Hepatocyte (in vitro differentiated cells): ENCODE measurements around the gene SLC31A1.

Experiments used
- CTCF ChIP-seq: fragments of 200-600 bp; sonication (generic); IDR thresholded peaks from 2 replicates; pipeline ENCODE4 v1.5.1; 2016; ENCODE audit warnings: antibody characterized with exemption, mild to moderate bottlenecking; ENCODE audit not compliant: poor library complexity
- EZH2 ChIP-seq: fragments of 200-600 bp; sonication (generic); IDR thresholded peaks from 2 replicates; pipeline ENCODE4 v1.6.1; 2016; ENCODE audit warnings: antibody characterized with exemption, mild to moderate bottlenecking, borderline replicate concordance

- TF ChIP-seq CTCF (no peak), EZH2 (no peak)
These were observed 1.4 kb upstream of the SLC31A1 start for GRCh38 chr9:113219969-113220368.
